SHP77 (cell line): ENCODE data around the gene PIK3IP1.
"Not testable (repeated sequence)": the region's sequence is repeated elsewhere in the genome, so short reads cannot be mapped to it uniquely, and the experiment has no call there.

ENCODE experiments used
- DNase-seq, 2 experiments: peaks; one replicate each; lab custom pipeline; 2025; lab: John Stamatoyannopoulos, UW

The PIK3IP1 gene

GRCh38 chr22:31292236-31292989 lies at the start of gene PIK3IP1:
PIK3IP1 (minus strand) TSS chr22:31292488; CDS start chr22:31292344, 144 bp downstream.
- DNase-seq = peak; percentile 86 to 90

- DNase-seq = no peak
These were observed 49.2 kb upstream of the PIK3IP1 start for GRCh38 chr22:31341386-31342088.

- DNase-seq = no peak
These were observed 48.5 kb upstream of the PIK3IP1 start for GRCh38 chr22:31340765-31341247.

- no peak for DNase-seq
These were observed 48.1 kb upstream of the PIK3IP1 start for GRCh38 chr22:31340360-31340759.

GRCh38 chr22:31339148-31339832 lies 47.0 kb upstream of the PIK3IP1 start:
- DNase-seq = no peak

- no peak for DNase-seq
These were observed 44.9 kb upstream of the PIK3IP1 start for GRCh38 chr22:31337178-31337577.

- DNase-seq = no peak
These were observed 42.0 kb upstream of the PIK3IP1 start for GRCh38 chr22:31334329-31334728.

- no peak for DNase-seq
These were observed 41.4 kb upstream of the PIK3IP1 start for GRCh38 chr22:31333641-31334040.

- no peak for DNase-seq
These were observed 40.6 kb upstream of the PIK3IP1 start for GRCh38 chr22:31332886-31333285.

GRCh38 chr22:31332010-31332409 lies 39.7 kb upstream of the PIK3IP1 start:
- no peak for DNase-seq

- no peak for DNase-seq
These were observed 37.3 kb upstream of the PIK3IP1 start for GRCh38 chr22:31329453-31330215.

GRCh38 chr22:31329029-31329428 lies 36.7 kb upstream of the PIK3IP1 start:
- DNase-seq = no peak

- no peak for DNase-seq
These were observed 36.3 kb upstream of the PIK3IP1 start for GRCh38 chr22:31328544-31328960.

GRCh38 chr22:31327806-31328543 lies 35.7 kb upstream of the PIK3IP1 start:
- DNase-seq = no peak

- DNase-seq = no peak
These were observed 34.6 kb upstream of the PIK3IP1 start for GRCh38 chr22:31326877-31327276.

- DNase-seq = no peak
These were observed 31.6 kb upstream of the PIK3IP1 start for GRCh38 chr22:31323578-31324550.

GRCh38 chr22:31321421-31321820 lies 29.1 kb upstream of the PIK3IP1 start:
- no peak for DNase-seq

GRCh38 chr22:31314220-31314619 lies 21.9 kb upstream of the PIK3IP1 start:
- DNase-seq = not testable (repeated sequence)

GRCh38 chr22:31313366-31314147 lies 21.3 kb upstream of the PIK3IP1 start:
- DNase-seq = peak; percentile 58 to 72
